ENCODE measurements around the gene GCNT4. TPM values are rescaled to one million over a fixed set of nuclear protein-coding genes. Genes with fewer than 3 reads are reported as not detected.
A peak's percentile ranks its signal among the peaks of the same experiment; 100 is the strongest.

GCNT4 gene
- total and polyA plus RNA-seq, 2 of the 8 experiments (the other 6 are each of a cell fraction or from before 2014, with no cell fraction given): 1.1 to 14.5 TPM

DNA sequence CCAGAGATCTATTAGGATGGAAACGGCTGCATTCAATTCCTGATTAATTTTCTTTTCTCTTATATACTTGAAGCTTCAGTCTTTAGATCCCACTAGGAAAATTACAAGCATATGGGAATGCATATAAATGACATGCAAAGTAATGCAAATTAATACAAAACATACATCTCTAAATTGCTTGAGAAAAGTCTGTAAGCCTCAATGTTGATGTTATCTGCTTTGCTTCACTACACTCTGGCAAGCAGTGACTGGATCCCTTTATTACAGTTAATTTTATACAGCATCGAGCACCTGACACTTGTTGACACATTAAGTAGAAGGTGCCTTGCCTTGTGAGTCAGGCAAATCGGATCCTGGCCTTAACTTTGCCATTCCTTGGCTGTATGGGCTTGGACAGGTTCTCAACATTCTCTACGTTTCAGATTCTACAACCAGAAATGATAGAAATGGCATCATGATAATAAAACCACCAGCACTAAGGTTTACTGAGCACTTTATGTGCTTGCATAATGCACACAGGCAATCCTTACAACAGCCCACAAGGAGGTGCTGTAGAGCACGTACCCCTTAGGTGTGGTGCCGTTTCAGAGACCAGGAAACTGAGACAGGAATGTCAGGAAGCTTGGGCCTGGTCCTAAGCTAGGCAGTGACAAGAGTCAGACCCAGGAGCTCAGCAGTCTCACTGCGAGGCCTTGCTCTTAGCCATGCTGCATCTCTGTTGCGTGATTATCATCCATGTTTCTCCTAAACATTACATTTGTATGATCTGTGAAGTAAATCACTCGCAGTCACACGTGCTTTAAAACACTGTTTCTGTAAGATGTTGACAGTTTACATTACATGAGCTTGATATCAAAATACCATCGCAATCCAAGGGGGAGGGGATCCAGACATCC lies 2.7 kb downstream of the GCNT4 start (continued):
- TF ChIP-seq CEBPB (IDR thresholded peaks at IDR 0.05; ENCODE audit: low read depth, low read length): peak; percentile 72
- 0 out of 4 replicates have a peak, but pooled peaks of 1 of the 2 experiments have one; percentile 19 for TF ChIP-seq HDAC2 (IDR thresholded peaks at IDR 0.05; ENCODE audit: borderline replicate concordance in 1 of 2, low read depth in 2 of 2, low read length in 2 of 2)
- TF ChIP-seq POU5F1 (IDR thresholded peaks at IDR 0.05; ENCODE audit: low read depth, low read length): 0 out of 2 replicates have a peak, but pooled peaks have one; percentile 23
- TF ChIP-seq SIN3A (conservative IDR thresholded peaks at IDR 0.05 in 1 of 2, IDR thresholded peaks at IDR 0.05 in 1 of 2; ENCODE audit: low read depth in 1 of 2, low read length in 2 of 2): 0 out of 4 replicates have a peak, but pooled peaks of 1 of the 2 experiments have one; percentile 31
- TF ChIP-seq SP2 (IDR thresholded peaks at IDR 0.05; ENCODE audit: low read length): no peak
- peak; percentile 74 to 84 for TF ChIP-seq RAD21 (IDR thresholded peaks at IDR 0.05 in 1 of 2, conservative IDR thresholded peaks at IDR 0.05 in 1 of 2; ENCODE audit: low read depth in 2 of 2, low read length in 2 of 2)
- peak; percentile 69 for TF ChIP-seq POLR2AphosphoS5 (IDR thresholded peaks at IDR 0.05; ENCODE audit: low read depth, low read length)
- TF ChIP-seq CREB1 (IDR thresholded peaks at IDR 0.05): 0 out of 2 replicates have a peak, but pooled peaks have one; percentile 26
- no peak for TF ChIP-seq SUZ12 (IDR thresholded peaks at IDR 0.05; ENCODE audit: low read length)
- peak; percentile 35 for TF ChIP-seq TAF7 (optimal IDR thresholded peaks at IDR 0.05; ENCODE audit: borderline replicate concordance, low read depth, low read length)
- TF ChIP-seq TEAD4 (IDR thresholded peaks at IDR 0.05; ENCODE audit: low read depth, low read length): peak; percentile 88
- TF ChIP-seq KDM1A (IDR thresholded peaks at IDR 0.05; ENCODE audit: borderline replicate concordance, low read length): peak; percentile 88; the same call in 1 of the 2 replicates
- no peak for TF ChIP-seq BACH1 (IDR thresholded peaks at IDR 0.05; ENCODE audit: low read length)
